GM04503 (cell line): Measurements from ENCODE around the gene TMPRSS4.
A peak's percentile ranks its signal among the peaks of the same experiment; 100 is the strongest.

Source experiments
- DNase-seq: peaks from one replicate; pipeline ENCODE4 v3.0.0-alpha.2; 2012; ENCODE audit warnings: low read depth

The TMPRSS4 gene

GRCh38 chr11:118079491-118079890 lies 2.6 kb downstream of the TMPRSS4 start:
- DNase-seq, result no peak

GRCh38 chr11:118080296-118080695 lies 3.4 kb downstream of the TMPRSS4 start:
- no peak for DNase-seq

DNA sequence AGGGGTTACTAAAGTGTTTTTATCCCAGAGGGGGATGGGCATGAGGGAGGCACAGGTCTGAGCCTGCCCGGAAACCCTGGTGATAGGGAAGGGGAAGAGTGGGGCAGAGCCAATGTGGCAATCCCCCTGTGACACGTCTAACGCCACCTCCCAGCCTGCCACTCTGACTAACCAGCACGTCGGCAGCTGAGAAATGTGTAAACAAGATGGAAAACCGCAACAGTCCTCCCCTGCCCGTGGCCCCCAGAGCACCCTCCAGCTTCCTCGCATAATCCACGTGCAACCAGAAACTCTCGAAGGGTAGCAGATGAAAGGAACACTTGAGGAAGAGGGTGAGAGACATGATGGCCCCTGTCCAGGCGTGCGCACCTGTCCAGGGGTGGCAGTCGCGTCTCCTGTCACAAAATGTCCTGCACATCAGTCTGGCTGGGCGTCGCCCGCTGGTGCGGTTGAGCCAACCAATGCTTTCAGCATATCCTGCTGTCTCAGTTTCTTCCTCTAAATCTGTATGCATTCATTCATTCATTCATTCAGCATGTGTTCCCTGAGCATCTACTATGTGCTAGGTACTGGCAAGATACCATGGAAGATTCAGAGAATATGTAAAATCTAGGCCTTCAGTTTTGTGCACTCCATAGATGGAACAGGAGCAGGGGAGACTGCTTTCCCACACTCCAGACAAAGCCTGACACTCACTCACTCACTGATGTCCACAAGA lies 4.5 kb downstream of the TMPRSS4 start:
- DNase-seq, result no peak

DNA sequence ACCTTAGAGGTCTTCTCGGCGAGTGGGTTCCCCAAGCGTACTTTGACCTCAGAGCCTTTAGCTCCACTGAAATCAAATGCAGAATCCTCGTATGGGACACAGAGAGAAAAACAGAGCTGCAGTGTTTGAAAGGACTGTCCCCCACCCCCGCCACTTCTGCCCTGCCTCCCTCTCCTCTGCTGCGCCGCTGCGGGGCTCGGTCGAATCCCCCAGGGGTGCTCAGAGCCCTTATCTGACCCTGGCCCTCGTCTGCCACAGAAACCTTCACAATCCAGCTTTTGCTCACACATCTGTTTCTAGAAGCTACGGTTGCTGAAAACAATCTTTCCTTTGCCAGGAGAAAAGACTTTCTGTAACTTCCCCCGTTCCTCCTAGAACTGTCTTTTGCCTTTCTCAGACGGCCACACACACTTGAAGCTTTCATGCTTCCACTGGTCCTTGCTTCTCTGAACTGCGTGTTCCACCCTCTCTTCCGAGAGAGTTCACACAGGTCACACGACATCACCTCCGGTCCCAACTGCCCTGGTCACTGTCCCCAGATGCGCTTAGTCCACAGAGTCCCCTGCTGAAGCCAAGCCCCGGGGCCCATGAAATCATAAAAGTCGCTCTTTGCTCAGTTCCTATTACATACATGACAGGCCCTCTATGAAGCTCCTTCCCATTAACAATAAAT lies 6.1 kb downstream of the TMPRSS4 start:
- no peak for DNase-seq

GRCh38 chr11:118084247-118084646 lies 7.4 kb downstream of the TMPRSS4 start:
- peak; percentile 19 for DNase-seq

DNA sequence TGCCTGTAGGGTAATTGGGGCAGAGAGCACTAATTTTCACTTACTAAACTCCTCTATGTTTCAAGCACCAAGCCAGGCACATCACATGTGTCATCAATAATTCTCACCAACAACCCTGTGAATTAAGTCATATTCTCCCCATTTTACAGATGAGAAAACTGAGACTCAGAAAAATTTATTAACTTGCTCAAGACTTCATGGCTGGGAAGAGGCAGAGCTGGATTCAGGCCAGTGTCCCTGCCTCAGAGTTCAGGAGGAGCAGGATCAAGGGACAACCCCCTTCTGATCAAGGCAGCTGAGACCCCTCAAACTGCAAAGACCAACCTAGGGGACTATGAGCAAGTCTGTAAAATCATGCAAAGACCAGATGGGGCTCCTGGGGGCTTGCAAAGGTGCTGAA lies 7.8 kb downstream of the TMPRSS4 start:
- DNase-seq, result no peak

DNA sequence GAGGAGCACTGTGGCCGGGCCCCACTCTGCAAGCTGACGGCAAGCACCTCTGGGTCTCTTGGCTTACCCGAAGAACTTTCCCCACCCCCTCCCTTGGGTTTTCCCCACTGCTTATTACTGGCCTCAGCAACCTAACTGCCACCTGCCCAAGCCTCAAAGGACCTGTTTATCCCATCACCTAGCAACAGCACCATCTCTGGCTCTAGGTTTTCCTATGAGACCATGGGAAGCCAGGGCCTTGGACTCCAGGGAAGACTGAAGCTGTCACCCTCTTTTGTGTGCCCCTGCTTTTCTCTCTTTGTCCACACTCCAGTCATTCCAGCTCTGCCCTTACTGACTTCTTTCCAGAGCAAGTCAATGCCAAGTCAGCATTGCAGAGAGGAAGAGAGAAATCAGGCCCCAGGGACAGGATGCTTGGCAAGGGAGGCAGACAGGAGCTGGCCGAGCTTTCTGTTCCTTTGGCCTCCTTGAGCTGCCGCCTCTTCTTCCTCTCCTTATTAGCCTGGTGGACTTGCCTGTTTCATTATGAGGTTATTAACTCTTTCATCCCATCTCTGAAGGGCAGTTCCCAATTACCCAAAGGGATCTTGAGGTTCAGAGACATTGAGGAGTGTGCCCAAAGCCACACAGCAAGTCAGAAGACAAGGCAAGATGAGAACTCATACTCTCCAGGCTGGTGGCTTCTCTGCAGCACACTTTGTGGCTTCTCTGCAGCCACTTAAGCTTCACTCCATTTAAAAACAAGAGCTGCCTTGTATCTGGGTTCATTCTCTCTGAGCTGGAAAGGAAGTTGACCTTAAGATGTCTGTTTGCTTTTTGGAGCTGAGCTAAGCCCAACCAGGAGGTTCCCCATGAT lies 10.3 kb downstream of the TMPRSS4 start, which contains the start of gene SMIM35:
TSS of gene SMIM35 (minus strand) at position 51 of the 856 bp plus-strand sequence. CDS start 206 bp downstream, outside the sequence.
- DNase-seq, result no peak

DNA sequence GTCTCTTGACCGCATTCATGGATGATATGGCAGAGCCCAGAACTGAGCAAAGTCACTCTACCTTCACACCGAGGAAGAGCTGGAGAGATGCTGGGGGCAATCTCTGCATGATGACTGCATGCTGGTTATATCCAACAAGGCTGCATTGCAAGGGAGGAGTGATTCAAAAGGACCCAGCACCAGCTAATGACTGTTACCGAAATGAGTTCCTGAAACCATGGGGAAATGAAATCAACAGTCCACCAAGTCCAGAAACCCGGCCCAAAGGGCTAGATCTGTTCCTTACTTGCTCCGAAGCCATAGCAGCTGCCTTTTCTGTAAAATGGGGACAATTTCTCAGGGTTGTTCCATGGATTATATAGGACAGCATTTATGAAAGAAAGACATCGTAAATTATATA lies 11.1 kb downstream of the TMPRSS4 start:
- DNase-seq, result no peak

DNA sequence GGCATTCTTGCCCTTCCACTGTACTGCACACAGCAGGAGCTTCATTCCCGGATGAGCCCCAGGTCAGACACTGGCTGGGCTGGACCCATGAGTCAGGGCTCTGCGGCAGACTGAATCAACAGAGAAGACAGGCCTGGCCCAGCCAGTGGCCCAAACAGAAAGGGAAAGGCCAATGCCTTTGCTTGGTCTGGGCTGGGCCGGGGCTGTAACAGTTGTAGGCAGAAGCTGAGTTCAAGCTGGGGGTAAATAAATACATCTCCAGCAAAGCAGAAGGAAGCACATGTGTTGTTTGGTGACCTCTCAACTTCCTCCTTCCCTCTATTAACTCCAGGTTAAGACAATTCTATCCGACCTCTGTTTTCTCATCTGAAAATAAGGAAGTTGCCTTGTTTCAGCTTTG lies 11.7 kb downstream of the TMPRSS4 start:
- no peak for DNase-seq

- DNase-seq, result no peak
Measured at GRCh38 chr11:118090545-118091162, 13.8 kb downstream of the TMPRSS4 start.

GRCh38 chr11:118091690-118092089 lies 14.8 kb downstream of the TMPRSS4 start:
- no peak for DNase-seq

- no peak for DNase-seq
Measured at GRCh38 chr11:118092907-118093571, 16.2 kb downstream of the TMPRSS4 start.

DNA sequence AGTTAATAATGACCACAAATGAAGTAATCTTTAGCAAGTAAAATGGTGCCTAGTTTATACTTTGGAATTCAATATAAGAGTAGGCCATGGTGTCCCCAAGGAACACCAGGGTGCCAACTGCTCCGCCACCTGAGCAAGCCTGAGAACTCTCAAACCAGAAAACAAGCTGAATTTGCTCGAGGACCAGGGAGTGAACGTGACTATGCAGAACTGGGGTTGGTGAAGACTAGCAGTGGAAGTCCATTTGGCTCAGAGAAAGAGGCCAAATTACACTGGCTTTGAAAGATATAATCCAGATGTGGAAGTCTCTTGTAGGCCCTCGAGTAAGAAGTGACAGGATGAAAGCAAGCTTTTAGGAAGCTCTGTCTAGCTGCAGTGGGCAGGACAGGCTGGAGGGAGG lies 18.6 kb downstream of the TMPRSS4 start:
- DNase-seq, result no peak

GRCh38 chr11:118095967-118096367 lies 19.1 kb downstream of the TMPRSS4 start:
- DNase-seq, result no peak

DNA sequence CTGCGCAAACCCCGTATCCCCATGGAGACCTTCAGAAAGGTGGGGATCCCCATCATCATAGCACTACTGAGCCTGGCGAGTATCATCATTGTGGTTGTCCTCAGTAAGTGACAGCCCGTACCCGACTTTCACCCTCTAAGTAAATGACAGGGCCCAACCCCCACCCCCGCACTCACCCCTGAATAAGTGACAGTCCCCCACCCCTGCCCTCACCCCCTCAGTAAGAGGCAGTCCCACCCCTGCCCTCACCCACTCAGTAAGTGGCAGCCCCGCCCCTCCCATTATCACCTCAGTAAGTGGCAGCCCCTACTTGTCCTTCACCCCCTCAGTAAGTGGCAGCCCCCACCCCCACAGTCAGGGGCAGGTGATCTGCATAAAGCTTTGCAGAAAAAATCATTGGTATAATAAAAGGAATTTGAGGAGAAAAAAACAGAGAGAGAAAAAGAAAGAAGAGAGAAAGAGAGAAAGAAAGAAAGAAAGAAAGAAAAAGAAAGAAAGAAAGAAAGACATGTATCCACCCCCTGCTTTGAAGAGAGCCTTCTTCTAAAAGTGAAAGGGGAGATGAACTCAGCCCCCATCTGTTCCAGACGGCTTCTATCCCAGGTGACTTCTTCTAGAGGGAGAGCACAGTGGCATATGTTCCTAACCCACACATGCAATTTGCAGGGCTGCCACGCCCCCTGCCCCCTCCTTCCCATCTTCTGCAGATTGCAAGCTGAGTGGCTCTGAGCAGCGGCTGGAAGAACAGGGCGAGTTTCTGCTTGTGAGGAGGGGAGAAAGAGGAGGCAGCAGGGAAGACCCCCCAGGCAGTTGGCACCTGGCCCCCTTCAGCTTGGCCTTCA lies 22.3 kb downstream of the TMPRSS4 start:
- no peak for DNase-seq

- no peak for DNase-seq
Measured at GRCh38 chr11:118099838-118100556, 23.1 kb downstream of the TMPRSS4 start.

DNA sequence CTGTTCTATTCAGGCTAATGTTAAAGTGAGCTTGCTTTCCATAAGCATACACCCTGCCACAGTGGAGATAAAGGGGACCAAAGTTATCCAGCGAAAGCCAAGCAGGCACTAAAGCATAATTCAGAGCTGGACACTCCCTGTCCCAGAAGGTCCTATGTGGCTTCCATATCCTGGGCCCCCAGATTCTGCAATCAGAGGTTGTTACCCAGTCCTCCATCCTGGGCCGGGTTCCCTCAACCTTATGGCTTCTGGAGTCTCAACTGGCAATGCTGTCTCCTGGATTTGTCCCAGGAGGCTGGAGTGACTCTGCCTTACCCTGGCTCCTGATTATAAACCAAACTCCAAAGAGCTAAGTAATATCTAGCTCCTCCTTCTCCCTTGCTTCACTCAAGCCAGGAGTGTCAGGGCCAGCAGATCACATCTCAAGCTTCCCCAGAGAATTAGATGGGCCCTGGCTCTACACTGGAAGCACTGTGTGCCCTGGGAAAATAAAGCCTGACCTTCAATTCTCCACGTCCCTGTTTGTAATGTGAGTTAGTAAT lies 23.9 kb downstream of the TMPRSS4 start:
- DNase-seq, result no peak

GRCh38 chr11:118102721-118103261 lies 25.9 kb downstream of the TMPRSS4 start:
- DNase-seq, result no peak

DNA sequence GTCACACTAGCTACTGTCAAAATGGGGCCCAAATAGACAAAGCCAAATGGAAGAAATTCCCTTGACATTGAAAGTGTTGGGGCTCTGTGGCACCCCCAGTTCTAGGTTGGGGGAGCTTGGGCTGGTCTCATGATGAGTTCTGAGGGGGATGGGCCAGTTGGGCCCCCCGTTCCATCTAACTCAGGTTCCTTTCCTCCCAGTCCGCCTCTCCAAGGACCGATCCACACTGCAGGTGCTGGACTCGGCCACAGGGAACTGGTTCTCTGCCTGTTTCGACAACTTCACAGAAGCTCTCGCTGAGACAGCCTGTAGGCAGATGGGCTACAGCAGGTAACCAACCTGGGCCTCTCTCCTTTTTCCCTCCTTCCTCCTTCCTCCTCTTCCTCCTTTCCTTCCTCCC lies 27.6 kb downstream of the TMPRSS4 start:
- no peak for DNase-seq
